MCF 10A (cell line): ENCODE measurements around the gene UGGT2. TPM values are rescaled to one million over a fixed set of nuclear protein-coding genes. Genes with fewer than 3 reads are reported as not detected.

Experiments used
- BruUV-seq: library from RNA; stranded (reverse); fragments of 400-500 nt; replicated peaks from 2 replicates; lab custom pipeline; 2021; lab: Mats Ljungman, UMichigan
- CTCF ChIA-PET: fragments of 300-600 bp; sonication (Branson Sonifier 250); formaldehyde crosslinking; extraction: SDS; loops from one replicate; lab custom pipeline; 2021; ENCODE audit warnings: antibody characterized with exemption, inconsistent platforms; lab: Yijun Ruan, JAX
- POLR2A ChIA-PET: fragments of 300-600, 350-650 bp; sonication (Branson Sonifier 250); formaldehyde crosslinking; extraction: SDS; loops from one replicate; lab custom pipeline; 2020; ENCODE audit warnings: antibody characterized with exemption, inconsistent platforms; lab: Yijun Ruan, JAX
- DNase-seq: peaks from one replicate; pipeline ENCODE4 v3.0.0-alpha.2; 2018; ENCODE audit not compliant: unreplicated experiment
- H3K27ac Mint-ChIP-seq: one replicate; pipeline ENCODE4 v1.8.0; 2022; ENCODE audit warnings: mild to moderate bottlenecking, low read depth, mixed read lengths; ENCODE audit not compliant: unreplicated experiment
- H3K27me3 Mint-ChIP-seq: one replicate; pipeline ENCODE4 v1.8.0; 2022; ENCODE audit warnings: mixed read lengths; ENCODE audit not compliant: insufficient read depth, unreplicated experiment
- H3K36me3 Mint-ChIP-seq: one replicate; pipeline ENCODE4 v1.8.0; 2022; ENCODE audit warnings: mild to moderate bottlenecking, moderate library complexity, mixed read lengths; ENCODE audit not compliant: insufficient read depth, unreplicated experiment
- H3K4me1 Mint-ChIP-seq: one replicate; pipeline ENCODE4 v1.8.0; 2022; ENCODE audit warnings: mixed read lengths; ENCODE audit not compliant: insufficient read depth, unreplicated experiment
- H3K4me3 Mint-ChIP-seq: one replicate; pipeline ENCODE4 v1.8.0; 2022; ENCODE audit warnings: mild to moderate bottlenecking, moderate library complexity, mixed read lengths; ENCODE audit not compliant: unreplicated experiment
- H3K9me3 Mint-ChIP-seq: one replicate; pipeline ENCODE4 v1.8.0; 2022; ENCODE audit warnings: mixed read lengths; ENCODE audit not compliant: unreplicated experiment
- CTCF ChIP-seq: fragments of 200-600 bp; IDR thresholded peaks from one replicate; pipeline ENCODE4 v1.8.0; 2022; ENCODE audit warnings: antibody characterized with exemption, mild to moderate bottlenecking; ENCODE audit not compliant: unreplicated experiment
- intact Hi-C: fragments of 100-400 bp; cut with micrococcal nuclease; formaldehyde crosslinking; loops from 2 replicates; pipeline ENCODE4 v1.14.1; 2022
- total RNA-seq: library from RNA; stranded (reverse); gene quantifications from 2 replicates; pipeline ENCODE4 v1.2.3, GENCODE V29; 2022

The UGGT2 gene
- total RNA-seq, 1 experiment from 2014 or later: 54.0 TPM

DNA sequence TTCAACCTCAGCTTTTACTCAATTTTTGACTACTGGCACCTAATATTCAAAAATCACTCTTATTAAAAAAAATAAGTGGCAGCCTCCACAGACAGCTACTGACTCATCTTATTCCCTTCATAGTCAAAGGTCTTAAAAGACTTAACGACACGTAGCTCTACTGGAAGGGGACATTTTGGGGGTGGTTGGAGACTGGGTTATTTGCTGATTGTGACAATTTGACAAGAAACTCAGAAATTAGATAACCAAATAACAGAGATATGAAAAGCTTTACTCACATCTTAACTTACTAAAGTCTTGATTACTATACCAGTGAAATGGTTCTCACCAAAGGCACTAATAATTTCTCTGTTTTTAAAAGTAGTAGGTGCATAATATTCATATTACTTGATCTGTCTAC, 25.7 kb downstream of the UGGT2 start:
- intact Hi-C loops: no loop called here
- Mint-ChIP-seq H3K9me3 (no peaks in the 10 kb centered on the region), H3K4me3 (no peak overlapping the region), H3K27me3 (no peaks in the 10 kb centered on the region), H3K27ac (no peak overlapping the region), H3K4me1 (peaks cover under 1% of the 10 kb centered on the region), H3K36me3 (peaks cover 23% of the 10 kb centered on the region)
- no peak for TF ChIP-seq CTCF
- no TSS peak for BruUV-seq
- ChIA-PET POLR2A (interaction anchor here (0.7 to 1.1 kb wide), 2 partner anchors 8 to 26 kb away, joined by 3 to 4 read pairs; partner anchors contain the start of gene UGGT2), CTCF (interaction anchor here (0.5 to 1.2 kb wide), 4 partner anchors 9 to 930 kb away, joined by 3 to 4 read pairs (median 4); no protein-coding TSS in a partner anchor)
- DNase-seq: no peak

- ChIA-PET CTCF (interaction anchor here (0.6 to 1.5 kb wide), 5 partner anchors 28 to 1182 kb away, joined by 3 to 5 read pairs (median 3); partner anchors contain the start of gene UGGT2), POLR2A (interaction anchor here (1.5 kb wide), 1 partner anchor 28 kb away, joined by 5 read pairs; the partner anchor contains the start of gene UGGT2)
- TF ChIP-seq CTCF: no peak
- no peak for DNase-seq
- no TSS peak for BruUV-seq
- Mint-ChIP-seq H3K27me3 (no peaks in the 10 kb centered on the region), H3K9me3 (no peaks in the 10 kb centered on the region), H3K27ac (no peak overlapping the region), H3K4me3 (no peak overlapping the region), H3K36me3 (peaks cover 25% of the 10 kb centered on the region), H3K4me1 (no peaks in the 10 kb centered on the region)
- intact Hi-C loops: no loop called here
Observed at GRCh38 chr13:96025283-96025682, 27.9 kb downstream of the UGGT2 start.

GRCh38 chr13:96020931-96021330, 32.3 kb downstream of the UGGT2 start:
- no peak overlapping the region for H3K4me3 Mint-ChIP-seq
- no peaks in the 10 kb centered on the region for H3K4me1 Mint-ChIP-seq
- TF ChIP-seq CTCF: no peak
- H3K27me3 Mint-ChIP-seq: no peaks in the 10 kb centered on the region
- peaks cover 27% of the 10 kb centered on the region for H3K36me3 Mint-ChIP-seq
- POLR2A ChIA-PET: interaction anchor here (1.4 to 4.2 kb wide), 2 partner anchors 32 to 796 kb away, joined by 9 to 28 read pairs; partner anchors contain the start of gene UGGT2
- intact Hi-C loops: loop anchor here (1.0 to 5.0 kb wide), 7 partner anchors 55 to 1006 kb away; no protein-coding TSS in a partner anchor
- H3K9me3 Mint-ChIP-seq: no peaks in the 10 kb centered on the region
- BruUV-seq: no TSS peak
- H3K27ac Mint-ChIP-seq: peak overlapping the region; percentile 32
- CTCF ChIA-PET: interaction anchor here (0.6 to 6.6 kb wide), 21 partner anchors 13 to 993 kb away, joined by 3 to 135 read pairs (median 5); no protein-coding TSS in a partner anchor
- no peak for DNase-seq

GRCh38 chr13:96020155-96020575, 33.0 kb downstream of the UGGT2 start:
- intact Hi-C loops: loop anchor here (1.0 to 5.0 kb wide), 7 partner anchors 56 to 1007 kb away; no protein-coding TSS in a partner anchor
- peaks cover 27% of the 10 kb centered on the region for H3K36me3 Mint-ChIP-seq
- H3K4me1 Mint-ChIP-seq: no peaks in the 10 kb centered on the region
- H3K9me3 Mint-ChIP-seq: no peaks in the 10 kb centered on the region
- DNase-seq: peak; percentile 70
- TF ChIP-seq CTCF: peak; percentile 89
- no TSS peak for BruUV-seq
- ChIA-PET POLR2A (interaction anchor here (0.6 to 4.2 kb wide), 3 partner anchors 33 to 797 kb away, joined by 4 to 28 read pairs (median 9); partner anchors contain the start of gene UGGT2), CTCF (interaction anchor here (0.6 to 6.6 kb wide), 79 partner anchors 8 to 1122 kb away, joined by 3 to 135 read pairs (median 4); partner anchors contain the start of genes HS6ST3 and UGGT2)
- no peak overlapping the region for H3K4me3 Mint-ChIP-seq
- H3K27me3 Mint-ChIP-seq: no peaks in the 10 kb centered on the region
- H3K27ac Mint-ChIP-seq: peak overlapping the region; percentile 32
